B cell (primary cell): ENCODE results near the gene SLC15A4. TPM values are rescaled to one million over a fixed set of nuclear protein-coding genes. Genes with fewer than 3 reads are reported as not detected.

Source experiments
- ATAC-seq: fragments of 200-7000 bp; cut with Tn5 transposase; one replicate; pipeline ENCODE4 v1.10.0; 2021; ENCODE audit warnings: low read depth, mild to moderate bottlenecking, moderate number of reproducible peaks, moderate library complexity
- CTCF ChIA-PET: fragments of 350-600 bp; sonication (Branson Sonifier 250); formaldehyde crosslinking; loops from one replicate; lab custom pipeline; 2021; ENCODE audit warnings: antibody characterized with exemption, inconsistent platforms; lab: Charles Lee
- POLR2A ChIA-PET: fragments of 350-600 bp; sonication (Branson Sonifier 250); formaldehyde crosslinking; loops from one replicate; lab custom pipeline; 2021; ENCODE audit warnings: antibody characterized with exemption; lab: Charles Lee
- DNase-seq: peaks from one replicate; pipeline ENCODE4 v3.0.0; 2013
- H2AFZ ChIP-seq: 2 replicates; pipeline ENCODE4 v1.6.1; 2012; ENCODE audit warnings: mild to moderate bottlenecking, low read depth, low read length; ENCODE audit not compliant: insufficient read depth, poor library complexity, severe bottlenecking
- H3K27ac ChIP-seq, 2 donors: 1 replicate in 1 of 2; 2 replicates in 1 of 2; pipeline ENCODE4 v1.5.1; 2012 to 2013; ENCODE audit warnings: low read length in 2 of 2, mild to moderate bottlenecking in 2 of 2, moderate library complexity in 1 of 2
- H3K27me3 ChIP-seq, 4 experiments: fragments of 200-600 bp in 1 of 4; sonication (generic) in 1 of 4; replicated peaks in 1 of 4; 1 replicate in 2 of 4; 2 replicates in 2 of 4; pipeline versions ENCODE4 v1.6.1 to v1.7.0; 2013 to 2016; ENCODE audit warnings: low read length in 3 of 4, mild to moderate bottlenecking in 2 of 4, mixed read lengths in 1 of 4, moderate library complexity in 1 of 4; ENCODE audit not compliant: insufficient read depth in 4 of 4, control insufficient read depth in 3 of 4; ENCODE audit errors: control extremely low read depth in 1 of 4
- H3K36me3 ChIP-seq, 2 experiments: replicated peaks in 1 of 2; 1 replicate in 1 of 2; 2 replicates in 1 of 2; pipeline versions ENCODE4 v1.6.1 to v1.7.1; 2013; ENCODE audit warnings: low read length in 1 of 2; ENCODE audit not compliant: insufficient read depth in 2 of 2, control insufficient read depth in 1 of 2; ENCODE audit errors: control extremely low read depth in 1 of 2, extremely low read depth in 1 of 2
- H3K4me1 ChIP-seq, 2 donors: fragments of 200-600 bp in 1 of 2; sonication (generic) in 1 of 2; 1 replicate in 1 of 2; 2 replicates in 1 of 2; pipeline versions ENCODE4 v1.5.1 to v1.6.1; 2013 to 2017; ENCODE audit warnings: low read length in 2 of 2; ENCODE audit not compliant: control insufficient read depth in 2 of 2, insufficient read depth in 2 of 2
- H3K4me2 ChIP-seq: replicated peaks from 2 replicates; pipeline ENCODE3; 2012; ENCODE audit warnings: mild to moderate bottlenecking, low read depth, low read length; ENCODE audit not compliant: poor library complexity, severe bottlenecking
- H3K4me3 ChIP-seq, 5 experiments: fragments of 200-600 bp in 1 of 5; sonication (generic) in 1 of 5; 1 replicate in 3 of 5; 2 replicates in 2 of 5; pipeline versions ENCODE4 v1.5.1 to v1.7.0; 2011 to 2016; ENCODE audit warnings: low read length in 4 of 5, mild to moderate bottlenecking in 4 of 5, low read depth in 2 of 5, control low read depth in 1 of 5, moderate library complexity in 1 of 5; ENCODE audit not compliant: insufficient read depth in 1 of 5; ENCODE audit errors: control extremely low read depth in 1 of 5, extremely low read depth in 1 of 5
- H3K79me2 ChIP-seq: fragments of 200-600 bp; sonication (generic); one replicate; pipeline ENCODE4 v1.6.0; 2016; ENCODE audit warnings: low read length; ENCODE audit not compliant: control insufficient read depth, insufficient read depth
- H3K9ac ChIP-seq: fragments of 200-600 bp; sonication (generic); 2 replicates; pipeline ENCODE4 v1.6.1; 2017; ENCODE audit warnings: mild to moderate bottlenecking, low read length, moderate library complexity
- H3K9me3 ChIP-seq, 3 donors: one replicate each; pipeline versions ENCODE4 v1.6.1 to v1.7.1; 2013; ENCODE audit warnings: low read length in 2 of 3; ENCODE audit not compliant: control insufficient read depth in 2 of 3, insufficient read depth in 1 of 3; ENCODE audit errors: control extremely low read depth in 1 of 3
- H4K20me1 ChIP-seq: 2 replicates; pipeline ENCODE4 v1.6.0; 2012; ENCODE audit warnings: mild to moderate bottlenecking, low read length; ENCODE audit not compliant: insufficient read depth, control insufficient read depth, poor library complexity, severe bottlenecking
- H3K27ac Mint-ChIP-seq: one replicate; pipeline ENCODE4 v1.8.0; 2021; ENCODE audit warnings: mixed read lengths
- H3K27me3 Mint-ChIP-seq: one replicate; pipeline ENCODE4 v1.8.0; 2021; ENCODE audit warnings: mixed read lengths
- H3K4me1 Mint-ChIP-seq: one replicate; pipeline ENCODE4 v1.8.0; 2021; ENCODE audit warnings: mixed read lengths
- H3K4me3 Mint-ChIP-seq: one replicate; pipeline ENCODE4 v1.8.0; 2021; ENCODE audit warnings: mixed read lengths
- H3K9me3 Mint-ChIP-seq: one replicate; pipeline ENCODE4 v1.8.0; 2022; ENCODE audit warnings: mixed read lengths; ENCODE audit not compliant: insufficient read depth
- EZH2 ChIP-seq: IDR thresholded peaks from 2 replicates; pipeline ENCODE4 v1.6.1; 2012; ENCODE audit warnings: borderline replicate concordance, low read depth, mild to moderate bottlenecking, moderate library complexity, low read length; ENCODE audit not compliant: insufficient read depth, poor library complexity, severe bottlenecking
- WGBS: methylation state at CpG from one replicate; pipeline ENCODE4 v1.1.5; 2013; ENCODE audit warnings: missing lambda C conversion rate; ENCODE audit not compliant: insufficient coverage; 5-methylcytosine and 5-hydroxymethylcytosine counted together
- intact Hi-C: fragments of 100-400 bp; cut with micrococcal nuclease; formaldehyde crosslinking; loops from one replicate; pipeline ENCODE4 v1.10.0; 2022
- polyA plus RNA-seq: library from polyadenylated mRNA; depleted of rRNA; stranded (reverse); fragments of >200 nt; gene quantifications from 2 replicates; pipeline ENCODE4 v1.2.3, GENCODE V29; 2012
- total RNA-seq, 2 donors: library from RNA; stranded (reverse); fragments of 120-200 nt in 1 of 2; gene quantifications; 1 replicate in 1 of 2; 2 replicates in 1 of 2; pipeline versions ENCODE4 v1.2.3 to v1.2.4, GENCODE V29; 2013 to 2022
- TF ChIP-seq, protein P1 (sequence below): fragments of 200-600 bp; IDR thresholded peaks from one replicate; pipeline ENCODE4 v1.8.0; 2022; ENCODE audit warnings: antibody characterized with exemption, mild to moderate bottlenecking

The SLC15A4 gene
- total and polyA plus RNA-seq, 2 donors (not counting 1 experiment from before 2014, with no cell fraction given): 48.9 to 67.2 TPM

DNA sequence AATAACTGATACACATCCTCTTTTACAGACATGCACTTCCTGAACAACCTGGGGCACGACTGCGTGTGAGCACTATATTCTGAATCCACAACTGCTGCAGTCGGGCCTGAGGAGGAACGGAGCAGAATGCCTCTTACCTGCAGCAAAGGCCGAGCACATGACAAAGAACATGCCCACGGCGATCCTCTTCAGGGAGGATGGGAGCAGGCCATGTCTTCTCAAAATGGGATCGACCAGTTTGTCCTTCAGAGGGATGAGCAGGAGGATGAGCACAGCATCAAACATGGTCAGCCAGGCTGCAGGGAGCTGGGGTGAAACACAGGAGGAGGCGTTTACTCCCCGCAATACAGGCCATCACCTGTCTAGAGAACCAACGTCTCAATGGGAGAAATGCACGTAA is 15.1 kb downstream of the SLC15A4 start:
- H4K20me1 ChIP-seq: peaks cover 43% of the 10 kb centered on the region
- no peaks in the 10 kb centered on the region for H3K27me3 Mint-ChIP-seq

DNA sequence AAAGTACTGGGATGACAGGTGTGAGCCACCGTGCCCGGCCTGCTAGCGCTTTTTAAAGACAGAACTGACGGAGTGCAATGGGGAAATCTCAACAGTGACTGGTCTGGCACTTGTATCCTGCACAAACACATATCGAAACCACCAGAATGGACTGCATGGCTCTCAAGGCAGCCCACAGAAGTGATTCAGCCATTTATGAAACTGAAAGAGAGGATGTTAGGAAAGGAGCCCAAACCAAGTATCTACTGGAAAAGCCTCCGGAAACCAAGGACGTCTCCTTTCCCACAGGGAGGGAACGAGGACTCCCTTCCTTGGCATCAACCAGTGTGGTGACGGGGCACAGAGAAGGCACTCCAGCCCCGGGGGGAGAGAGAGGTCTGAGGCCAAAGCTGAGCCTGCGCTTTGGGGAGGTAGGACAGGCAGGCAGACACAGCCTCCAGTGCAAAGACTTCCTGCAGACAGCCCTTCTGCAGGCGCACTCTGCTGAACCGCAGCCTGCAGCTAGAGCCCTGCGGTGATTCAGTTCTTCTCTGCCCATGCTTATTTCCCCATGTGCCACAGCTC is 16.5 kb downstream of the SLC15A4 start:
- no peak for ATAC-seq

More for the DNA sequence above, 15.1 kb downstream of the SLC15A4 start:
- H3K4me1 ChIP-seq: peaks cover 34 to 40% of the 10 kb centered on the region in 2 donors
- H3K27me3 ChIP-seq: no peaks in the 10 kb centered on the region
- Mint-ChIP-seq H3K9me3 (no peaks in the 10 kb centered on the region), H3K27ac (peak overlapping the region; percentile 53), H3K4me3 (no peak overlapping the region), H3K4me1 (peaks cover 47% of the 10 kb centered on the region)
- 91% methylated on average over 10 of the region's 12 CpGs for WGBS
- no peak for TF ChIP-seq EZH2
- TF ChIP-seq, protein P1, sequence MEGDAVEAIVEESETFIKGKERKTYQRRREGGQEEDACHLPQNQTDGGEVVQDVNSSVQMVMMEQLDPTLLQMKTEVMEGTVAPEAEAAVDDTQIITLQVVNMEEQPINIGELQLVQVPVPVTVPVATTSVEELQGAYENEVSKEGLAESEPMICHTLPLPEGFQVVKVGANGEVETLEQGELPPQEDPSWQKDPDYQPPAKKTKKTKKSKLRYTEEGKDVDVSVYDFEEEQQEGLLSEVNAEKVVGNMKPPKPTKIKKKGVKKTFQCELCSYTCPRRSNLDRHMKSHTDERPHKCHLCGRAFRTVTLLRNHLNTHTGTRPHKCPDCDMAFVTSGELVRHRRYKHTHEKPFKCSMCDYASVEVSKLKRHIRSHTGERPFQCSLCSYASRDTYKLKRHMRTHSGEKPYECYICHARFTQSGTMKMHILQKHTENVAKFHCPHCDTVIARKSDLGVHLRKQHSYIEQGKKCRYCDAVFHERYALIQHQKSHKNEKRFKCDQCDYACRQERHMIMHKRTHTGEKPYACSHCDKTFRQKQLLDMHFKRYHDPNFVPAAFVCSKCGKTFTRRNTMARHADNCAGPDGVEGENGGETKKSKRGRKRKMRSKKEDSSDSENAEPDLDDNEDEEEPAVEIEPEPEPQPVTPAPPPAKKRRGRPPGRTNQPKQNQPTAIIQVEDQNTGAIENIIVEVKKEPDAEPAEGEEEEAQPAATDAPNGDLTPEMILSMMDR: no peak
- no peak overlapping the region for H2AFZ ChIP-seq
- H3K36me3 ChIP-seq: peaks cover 15 to 75% of the 10 kb centered on the region in 2 experiments
- no peak for ATAC-seq
- CTCF ChIA-PET: no interaction called here
- no peak for DNase-seq
- peaks cover 0 to 4% (median 0%) of the 10 kb centered on the region in 3 donors for H3K9me3 ChIP-seq
- no peak overlapping the region for H3K4me3 ChIP-seq
- peak overlapping the region in 1 of 2 donors; percentile 73 for H3K27ac ChIP-seq
- H3K9ac ChIP-seq: no peak overlapping the region
- H3K79me2 ChIP-seq: peaks cover 93% of the 10 kb centered on the region
- POLR2A ChIA-PET: no interaction called here
- intact Hi-C loops: no loop called here
- no peak overlapping the region for H3K4me2 ChIP-seq

More for the DNA sequence above, 16.5 kb downstream of the SLC15A4 start:
- H3K4me1 Mint-ChIP-seq: peaks cover 48% of the 10 kb centered on the region
- Histone ChIP-seq H3K36me3 (peaks cover 15 to 70% of the 10 kb centered on the region in 2 experiments), H3K9me3 (peaks cover 0 to 4% (median 0%) of the 10 kb centered on the region in 3 donors), H3K4me2 (no peak overlapping the region), H3K79me2 (peaks cover 93% of the 10 kb centered on the region), H4K20me1 (peaks cover 39% of the 10 kb centered on the region), H3K4me3 (no peak overlapping the region), H2AFZ (no peak overlapping the region), H3K27me3 (no peaks in the 10 kb centered on the region), H3K9ac (no peak overlapping the region), H3K27ac (no peak overlapping the region), H3K4me1 (peaks cover 36 to 41% of the 10 kb centered on the region in 2 donors)
- WGBS: 93% methylated on average over 9 of the region's 14 CpGs
- H3K27ac Mint-ChIP-seq: peak overlapping the region; percentile 32
- no peak overlapping the region for H3K4me3 Mint-ChIP-seq
- no peak for DNase-seq
- no peak for TF ChIP-seq EZH2
- POLR2A ChIA-PET: no interaction called here
- H3K9me3 Mint-ChIP-seq: no peaks in the 10 kb centered on the region
- intact Hi-C loops: no loop called here
- no peaks in the 10 kb centered on the region for H3K27me3 Mint-ChIP-seq
- CTCF ChIA-PET: interaction anchor here (1.0 to 2.9 kb wide), 3 partner anchors 9 to 162 kb away, joined by 3 to 10 read pairs (median 6); no protein-coding TSS in a partner anchor
